Activated CD8-positive, alpha-beta memory T cell treated with anti-CD3 and anti-CD28 coated beads for 36 hours (primary cell): ENCODE data around the gene MARCKSL1. TPM values are rescaled to one million over a fixed set of nuclear protein-coding genes. Genes with fewer than 3 reads are reported as not detected.

Experiments
- CTCF ChIA-PET: fragments of 350-600 bp; sonication (Branson Sonifier 250); formaldehyde crosslinking; loops from one replicate; lab custom pipeline; 2021; ENCODE audit warnings: antibody characterized with exemption; lab: Charles Lee
- POLR2A ChIA-PET: fragments of 350-600 bp; sonication (Branson Sonifier 250); formaldehyde crosslinking; loops from one replicate; lab custom pipeline; 2021; ENCODE audit warnings: antibody characterized with exemption; lab: Charles Lee
- total RNA-seq, 2 experiments: library from RNA; stranded (reverse); gene quantifications; one replicate each; pipeline ENCODE4 v1.2.3, GENCODE V29; 2021

MARCKSL1 gene
- total RNA-seq, 2 experiments from 2014 or later = 13.0 to 13.4 TPM

GRCh38 chr1:32337855-32338636, 2.0 kb upstream of the MARCKSL1 start:
- POLR2A ChIA-PET = interaction anchor here (0.6 to 0.7 kb wide), 2 partner anchors 16 to 265 kb away, joined by 3 to 6 read pairs; no protein-coding TSS in a partner anchor
- CTCF ChIA-PET = interaction anchor here (0.5 to 1.1 kb wide), 4 partner anchors 12 to 418 kb away, joined by 3 to 5 read pairs (median 4); no protein-coding TSS in a partner anchor

- ChIA-PET CTCF (interaction anchor here (0.6 to 2.1 kb wide), 5 partner anchors 13 to 136 kb away, joined by 3 to 5 read pairs (median 3); no protein-coding TSS in a partner anchor), POLR2A (interaction anchor here (0.6 to 2.1 kb wide), 6 partner anchors 8 to 264 kb away, joined by 4 to 10 read pairs (median 6); partner anchors contain the start of gene HDAC1)
These were observed 1.1 kb upstream of the MARCKSL1 start for GRCh38 chr1:32336963-32337675.

GRCh38 chr1:32336591-32336932, 529 bp upstream of the MARCKSL1 start:
- CTCF ChIA-PET = interaction anchor here (0.8 to 2.1 kb wide), 3 partner anchors 14 to 136 kb away, joined by 3 to 5 read pairs (median 4); no protein-coding TSS in a partner anchor
- POLR2A ChIA-PET = interaction anchor here (1.0 to 2.1 kb wide), 10 partner anchors 9 to 228 kb away, joined by 3 to 17 read pairs (median 6); partner anchors contain the start of genes BSDC1, HDAC1, KPNA6 and LCK

DNA sequence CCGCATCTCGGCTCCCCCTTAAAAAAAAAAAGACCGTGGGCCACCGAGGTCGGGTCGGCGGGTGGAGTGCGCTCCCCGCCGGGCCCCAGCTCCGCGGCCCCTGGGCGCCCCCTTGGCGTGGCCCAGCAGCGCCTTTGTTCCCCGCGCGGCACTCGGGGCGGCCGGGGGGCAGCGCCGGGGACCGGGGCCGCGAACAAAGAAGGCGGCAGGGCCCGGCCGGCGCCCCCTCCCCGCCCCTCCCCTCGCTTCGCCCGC, 571 bp downstream of the MARCKSL1 start:
- ChIA-PET POLR2A (interaction anchor here (0.5 to 2.1 kb wide), 12 partner anchors 10 to 434 kb away, joined by 3 to 17 read pairs (median 5); partner anchors contain the start of genes BSDC1, HDAC1, KPNA6 and LCK), CTCF (interaction anchor here (0.6 to 2.1 kb wide), 5 partner anchors 15 to 122 kb away, joined by 3 to 6 read pairs (median 5); no protein-coding TSS in a partner anchor)

DNA sequence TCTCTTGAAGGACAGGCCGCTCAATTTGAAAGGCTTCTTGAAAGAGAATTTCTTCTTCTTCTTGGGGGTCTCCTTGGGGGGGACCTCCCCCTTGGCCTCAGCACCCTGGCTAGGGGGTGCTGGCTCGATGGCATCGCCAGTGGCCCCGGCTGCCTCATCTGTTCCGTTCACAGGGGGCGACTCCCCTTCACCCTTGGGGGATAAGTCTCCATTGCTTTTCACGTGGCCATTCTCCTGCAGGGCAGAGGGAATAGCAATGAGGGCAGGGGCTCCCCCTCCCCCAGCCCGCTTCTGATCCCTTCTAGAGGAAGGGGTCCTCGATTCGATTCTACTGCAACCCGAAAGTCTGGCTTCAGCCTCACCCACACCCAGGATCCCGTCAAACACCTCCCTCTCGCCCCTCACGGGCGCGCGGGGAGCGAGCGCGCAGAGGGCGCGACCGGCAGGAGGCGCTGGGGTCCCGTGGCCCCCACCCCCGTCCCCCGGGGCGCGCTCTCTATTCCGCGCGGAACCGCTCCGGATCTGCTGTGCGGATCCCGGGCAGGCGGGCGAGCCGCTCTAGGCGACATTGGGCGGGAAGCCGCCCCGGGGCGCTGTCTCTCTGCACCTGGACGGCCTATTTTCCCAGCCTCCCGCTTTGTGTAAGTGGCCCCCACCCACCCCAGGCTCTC, 1.0 kb downstream of the MARCKSL1 start:
- CTCF ChIA-PET = interaction anchor here (0.6 to 1.5 kb wide), 3 partner anchors 28 to 121 kb away, joined by 3 to 6 read pairs (median 6); no protein-coding TSS in a partner anchor
- POLR2A ChIA-PET = interaction anchor here (1.2 to 2.1 kb wide), 6 partner anchors 10 to 101 kb away, joined by 3 to 17 read pairs (median 8); partner anchors contain the start of genes BSDC1 and LCK

- ChIA-PET CTCF (no interaction called here), POLR2A (no interaction called here)
These were observed 1.7 kb downstream of the MARCKSL1 start for GRCh38 chr1:32334274-32334861.

GRCh38 chr1:32333251-32333963, 2.6 kb downstream of the MARCKSL1 start:
- POLR2A ChIA-PET = no interaction called here
- CTCF ChIA-PET = interaction anchor here (1.0 to 1.5 kb wide), 2 partner anchors 83 to 118 kb away, joined by 3 to 5 read pairs; partner anchors contain the start of gene LCK

- ChIA-PET CTCF (interaction anchor here (1.0 to 1.5 kb wide), 2 partner anchors 82 to 117 kb away, joined by 3 to 5 read pairs; partner anchors contain the start of gene LCK), POLR2A (interaction anchor here (0.5 kb wide), 1 partner anchor 41 kb away, joined by 4 read pairs; the partner anchor contains the start of gene HDAC1)
These were observed 3.5 kb downstream of the MARCKSL1 start for GRCh38 chr1:32332290-32333079.

- CTCF ChIA-PET = interaction anchor here (1.5 kb wide), 1 partner anchor 116 kb away, joined by 3 read pairs; no protein-coding TSS in a partner anchor
- POLR2A ChIA-PET = no interaction called here
These were observed 4.5 kb downstream of the MARCKSL1 start for GRCh38 chr1:32331549-32331948.

GRCh38 chr1:32330558-32331151, 5.4 kb downstream of the MARCKSL1 start:
- ChIA-PET CTCF (interaction anchor here (0.6 kb wide), 2 partner anchors 16 to 117 kb away, joined by 3 read pairs; no protein-coding TSS in a partner anchor), POLR2A (no interaction called here)

- POLR2A ChIA-PET = no interaction called here
- CTCF ChIA-PET = interaction anchor here (2.2 kb wide), 1 partner anchor 114 kb away, joined by 5 read pairs; no protein-coding TSS in a partner anchor
These were observed 6.0 kb downstream of the MARCKSL1 start for GRCh38 chr1:32329931-32330466.

DNA sequence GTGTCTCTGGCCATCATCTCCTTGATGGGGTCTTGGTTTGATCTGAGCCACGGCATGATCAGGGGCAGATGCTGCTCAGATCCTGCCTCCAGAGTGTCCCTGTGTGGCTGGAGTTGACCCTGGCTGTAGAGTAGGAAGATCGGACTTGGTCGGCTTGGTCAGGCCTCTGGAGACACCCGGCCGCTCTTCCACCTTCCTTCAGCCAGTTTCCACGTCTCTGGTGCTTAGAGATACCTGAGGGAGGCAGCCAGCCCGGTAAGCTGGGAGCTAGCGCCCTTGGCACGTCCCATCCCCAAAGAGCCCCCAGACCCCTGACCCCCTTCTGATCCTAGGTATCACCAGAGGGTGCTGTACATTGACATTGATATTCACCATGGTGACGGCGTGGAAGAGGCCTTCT, 8.8 kb downstream of the MARCKSL1 start:
- CTCF ChIA-PET = no interaction called here

DNA sequence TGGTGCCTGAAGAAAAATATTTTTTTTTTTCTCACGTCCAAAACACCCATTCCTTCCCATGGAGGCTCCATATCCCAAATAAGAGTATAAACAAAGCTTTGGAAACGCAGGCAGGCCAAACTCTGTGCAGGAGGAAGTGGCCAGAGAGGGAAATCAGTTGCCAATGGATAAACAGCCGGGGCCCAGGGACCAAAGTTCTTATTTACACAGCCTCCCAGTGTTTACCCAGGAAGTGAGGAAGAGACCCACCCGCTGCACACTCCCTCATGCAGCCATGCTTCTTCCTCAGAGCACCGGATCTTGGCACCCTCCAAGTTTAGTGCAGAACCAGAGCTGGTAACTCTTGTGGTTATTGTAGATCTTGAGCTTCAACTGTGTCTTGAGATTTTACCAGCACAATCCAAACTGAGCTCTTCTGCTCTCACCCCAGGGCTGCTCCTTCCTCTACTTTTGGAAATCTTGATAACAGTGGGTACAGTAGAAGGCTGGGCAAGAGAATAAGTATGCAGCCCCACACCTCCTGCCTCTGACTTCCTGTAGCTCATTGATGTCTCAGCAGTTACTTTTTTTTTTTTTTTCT, 14.2 kb downstream of the MARCKSL1 start:
- POLR2A ChIA-PET = interaction anchor here (0.6 to 2.1 kb wide), 5 partner anchors 14 to 588 kb away, joined by 3 to 10 read pairs (median 3); partner anchors contain the start of genes LCK and MARCKSL1
- CTCF ChIA-PET = interaction anchor here (0.6 to 1.5 kb wide), 7 partner anchors 30 to 351 kb away, joined by 3 read pairs; no protein-coding TSS in a partner anchor

More for the DNA sequence above, 8.8 kb downstream of the MARCKSL1 start:
- POLR2A ChIA-PET = interaction anchor here (0.5 kb wide), 1 partner anchor 36 kb away, joined by 5 read pairs; the partner anchor contains the start of gene HDAC1

DNA sequence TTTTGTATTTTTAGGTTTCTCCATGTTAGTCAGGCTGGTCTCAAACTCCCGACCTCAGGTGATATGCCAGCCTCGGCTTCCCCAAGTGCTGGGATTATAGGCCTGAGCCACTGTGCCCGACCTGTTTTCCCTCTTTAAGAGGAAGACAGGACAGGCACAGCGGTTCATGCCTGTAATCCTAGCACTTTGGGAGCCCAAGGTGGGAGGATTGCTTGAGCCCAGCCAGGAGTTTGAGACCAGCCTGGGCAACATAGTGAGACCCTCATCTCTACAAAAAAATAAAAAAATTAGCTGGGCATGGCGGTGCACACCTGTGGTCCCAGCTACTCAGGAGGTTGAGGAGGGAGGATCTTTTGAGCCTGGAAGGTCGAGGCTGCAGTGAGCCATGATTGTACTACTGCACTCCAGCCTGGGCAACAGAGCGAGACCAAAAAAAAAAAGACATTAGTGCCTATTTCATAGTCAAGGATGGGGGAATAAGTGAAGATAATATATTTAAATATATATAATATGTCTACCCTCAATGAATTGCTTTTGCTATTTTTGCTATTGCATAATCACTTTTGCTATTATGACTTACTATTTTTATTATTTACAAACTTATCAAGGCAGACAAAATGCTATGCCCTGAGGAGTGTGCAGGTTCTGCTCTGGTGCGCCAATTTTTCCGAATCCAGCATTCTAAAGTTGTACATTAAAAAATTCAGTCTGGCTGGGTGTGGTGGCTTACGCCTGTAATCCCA, 17.7 kb downstream of the MARCKSL1 start:
- CTCF ChIA-PET = no interaction called here

GRCh38 chr1:32316903-32317277, 19.1 kb downstream of the MARCKSL1 start:
- POLR2A ChIA-PET = no interaction called here
- CTCF ChIA-PET = no interaction called here

More for the DNA sequence above, 17.7 kb downstream of the MARCKSL1 start:
- POLR2A ChIA-PET = no interaction called here
